ENCODE measurements around the gene MEIS3. TPM values are rescaled to one million over a fixed set of nuclear protein-coding genes. Genes with fewer than 3 reads are reported as not detected.
A peak's percentile ranks its signal among the peaks of the same experiment; 100 is the strongest.
"Not testable (repeated sequence)": the region's sequence is repeated elsewhere in the genome, so short reads cannot be mapped to it uniquely, and the experiment has no call there.

The MEIS3 gene
- total RNA-seq, 3 donors from 2014 or later = 2.1 to 11.6 (median 4.2) TPM

DNA sequence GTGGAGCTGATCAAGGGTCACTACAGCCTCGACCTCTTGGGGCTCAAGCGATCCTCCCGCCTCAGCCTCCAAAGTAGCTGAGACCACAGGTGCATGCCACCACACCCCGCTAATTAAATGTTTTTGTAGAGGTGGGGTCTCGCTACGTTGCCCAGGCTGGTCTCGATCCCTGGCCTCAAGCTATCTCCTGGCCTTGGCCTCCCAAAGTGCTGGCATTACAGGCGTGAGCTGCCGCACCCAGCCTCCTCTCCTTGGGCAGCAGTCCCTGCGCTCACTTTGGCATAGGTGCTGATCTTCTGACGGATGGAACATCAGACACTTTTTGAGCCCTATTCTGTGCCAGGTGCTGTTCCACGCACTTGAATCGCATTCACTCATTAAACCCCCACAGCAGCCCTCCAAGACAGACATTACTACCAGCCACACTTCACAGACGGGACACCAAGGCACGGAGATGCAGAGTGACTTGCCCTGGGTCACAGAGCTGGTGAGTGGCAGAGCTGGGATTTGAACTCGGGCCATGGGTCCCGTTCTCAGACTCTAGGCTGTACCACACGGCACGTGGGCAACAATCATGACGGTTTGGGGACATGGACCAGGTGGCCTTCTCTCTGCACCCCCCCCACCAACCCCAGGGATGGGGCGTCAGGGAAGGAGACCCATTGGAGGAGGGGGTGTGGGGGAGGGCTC lies 3.2 kb downstream of the MEIS3 start:
- no peaks in the 10 kb centered on the region for H3K9me3 ChIP-seq
- TF ChIP-seq, protein P1, sequence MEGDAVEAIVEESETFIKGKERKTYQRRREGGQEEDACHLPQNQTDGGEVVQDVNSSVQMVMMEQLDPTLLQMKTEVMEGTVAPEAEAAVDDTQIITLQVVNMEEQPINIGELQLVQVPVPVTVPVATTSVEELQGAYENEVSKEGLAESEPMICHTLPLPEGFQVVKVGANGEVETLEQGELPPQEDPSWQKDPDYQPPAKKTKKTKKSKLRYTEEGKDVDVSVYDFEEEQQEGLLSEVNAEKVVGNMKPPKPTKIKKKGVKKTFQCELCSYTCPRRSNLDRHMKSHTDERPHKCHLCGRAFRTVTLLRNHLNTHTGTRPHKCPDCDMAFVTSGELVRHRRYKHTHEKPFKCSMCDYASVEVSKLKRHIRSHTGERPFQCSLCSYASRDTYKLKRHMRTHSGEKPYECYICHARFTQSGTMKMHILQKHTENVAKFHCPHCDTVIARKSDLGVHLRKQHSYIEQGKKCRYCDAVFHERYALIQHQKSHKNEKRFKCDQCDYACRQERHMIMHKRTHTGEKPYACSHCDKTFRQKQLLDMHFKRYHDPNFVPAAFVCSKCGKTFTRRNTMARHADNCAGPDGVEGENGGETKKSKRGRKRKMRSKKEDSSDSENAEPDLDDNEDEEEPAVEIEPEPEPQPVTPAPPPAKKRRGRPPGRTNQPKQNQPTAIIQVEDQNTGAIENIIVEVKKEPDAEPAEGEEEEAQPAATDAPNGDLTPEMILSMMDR (IDR thresholded peaks at IDR 0.05) = no peak
- no peaks in the 10 kb centered on the region for H3K4me1 ChIP-seq (ENCODE audit: low read depth)
- intact Hi-C loops (cut with DNase I, micrococcal nuclease) = no loop called here
- no peak for ATAC-seq
- no peaks in the 10 kb centered on the region for H3K36me3 ChIP-seq (ENCODE audit: low read depth)
- no peak for DNase-seq
- no peak overlapping the region for H3K4me3 ChIP-seq

DNA sequence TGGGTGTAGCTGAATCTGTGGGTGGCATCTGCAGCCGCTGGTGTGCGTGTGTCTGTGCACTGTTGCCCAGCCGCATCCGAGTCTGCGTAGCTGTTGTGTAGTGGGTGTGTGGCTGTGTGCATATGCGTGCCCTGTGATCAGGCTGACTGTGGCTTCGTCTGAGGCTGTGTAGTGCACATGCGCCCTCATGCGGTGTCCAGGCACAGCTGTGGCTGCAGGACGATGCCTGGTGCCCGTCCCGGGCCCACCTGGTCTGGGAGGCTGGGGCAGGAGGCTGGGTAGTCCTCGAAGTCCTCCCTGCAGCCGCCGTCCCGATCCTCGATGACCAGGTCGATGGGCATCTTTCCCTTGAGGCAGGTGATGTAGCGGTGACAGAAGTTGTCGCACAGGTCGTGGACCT lies 4.9 kb downstream of the MEIS3 start:
- DNase-seq = no peak
- TF ChIP-seq, protein P1 (IDR thresholded peaks at IDR 0.05) = no peak
- Histone ChIP-seq H3K36me3 (ENCODE audit: low read depth) (no peaks in the 10 kb centered on the region), H3K9me3 (no peaks in the 10 kb centered on the region), H3K4me3 (no peak overlapping the region), H3K4me1 (ENCODE audit: low read depth) (no peaks in the 10 kb centered on the region)
- intact Hi-C loops (cut with DNase I, micrococcal nuclease) = no loop called here
- peak; percentile 61 for ATAC-seq

DNA sequence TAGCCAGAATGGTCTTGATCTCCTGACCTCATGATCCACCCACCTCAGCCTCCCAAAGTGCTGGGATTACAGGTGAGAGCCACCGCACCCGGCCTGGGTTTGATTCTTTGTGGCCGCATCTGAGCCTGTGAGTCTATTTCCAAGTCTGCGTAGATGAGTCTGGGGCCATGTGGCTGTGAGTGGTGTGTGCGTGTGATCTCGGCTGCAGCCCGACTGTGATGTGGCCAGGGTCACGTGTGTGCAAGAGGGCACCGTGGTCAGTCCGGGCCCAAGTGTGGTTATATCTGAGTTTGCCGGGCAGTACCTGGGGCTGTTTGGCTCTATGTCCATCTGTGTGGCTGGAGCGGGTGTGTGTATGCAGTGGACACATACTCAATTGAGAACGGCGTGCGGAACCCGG lies 5.4 kb downstream of the MEIS3 start:
- Histone ChIP-seq H3K4me3 (no peak overlapping the region), H3K9me3 (no peaks in the 10 kb centered on the region), H3K4me1 (ENCODE audit: low read depth) (no peaks in the 10 kb centered on the region), H3K36me3 (ENCODE audit: low read depth) (no peaks in the 10 kb centered on the region)
- DNase-seq (no peak), ATAC-seq (no peak)
- intact Hi-C loops (cut with DNase I, micrococcal nuclease) = no loop called here
- TF ChIP-seq, protein P1 (IDR thresholded peaks at IDR 0.05) = no peak

DNA sequence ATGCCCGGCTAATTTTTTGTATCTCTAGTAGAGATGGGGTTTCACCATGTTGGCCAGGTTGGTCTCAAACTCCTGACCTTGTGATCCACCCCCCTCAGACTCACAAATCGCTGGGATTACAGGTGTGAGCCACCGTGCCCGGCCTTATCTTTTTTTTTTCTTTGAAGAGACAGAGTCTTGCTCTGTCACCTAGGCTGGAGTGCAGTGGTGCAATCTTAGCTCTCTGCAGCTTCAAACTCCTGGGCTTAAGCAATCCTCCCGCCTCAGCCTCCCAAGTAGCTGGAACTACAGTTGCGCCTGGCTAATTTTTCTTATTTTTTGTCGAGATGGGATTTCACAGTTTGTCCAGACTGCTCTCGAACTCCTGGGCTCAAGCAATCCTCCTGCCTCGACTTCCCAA lies 7.6 kb downstream of the MEIS3 start:
- H3K36me3 ChIP-seq (ENCODE audit: low read depth); intact Hi-C loops (cut with DNase I, micrococcal nuclease); ATAC-seq; H3K4me1 ChIP-seq (ENCODE audit: low read depth); H3K9me3 ChIP-seq; H3K4me3 ChIP-seq; DNase-seq: not testable (repeated sequence)

DNA sequence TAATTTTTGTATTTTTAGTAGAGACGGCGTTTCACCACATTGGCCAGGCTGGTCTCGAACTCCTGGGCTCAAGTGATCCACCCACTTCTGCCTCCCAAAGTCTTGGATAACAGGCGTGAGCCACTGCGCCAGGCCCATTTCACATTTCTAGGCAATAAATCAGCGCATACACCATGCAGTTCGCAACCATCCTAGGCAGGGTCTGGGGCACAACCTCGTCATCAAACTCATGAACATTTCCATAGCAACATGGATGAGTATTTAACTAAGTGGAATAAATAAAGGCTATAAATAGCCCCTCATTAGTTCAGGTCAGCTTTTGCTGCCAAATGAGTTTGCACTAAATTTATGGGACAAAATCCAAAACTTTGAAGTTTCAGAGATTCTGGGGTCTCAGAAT lies 8.2 kb downstream of the MEIS3 start:
- no peaks in the 10 kb centered on the region for H3K4me1 ChIP-seq (ENCODE audit: low read depth)
- H3K9me3 ChIP-seq = no peaks in the 10 kb centered on the region
- ATAC-seq = no peak
- no peak overlapping the region for H3K4me3 ChIP-seq
- TF ChIP-seq, protein P1 (IDR thresholded peaks at IDR 0.05) = no peak
- intact Hi-C loops (cut with DNase I, micrococcal nuclease) = no loop called here
- DNase-seq = no peak
- H3K36me3 ChIP-seq (ENCODE audit: low read depth) = no peaks in the 10 kb centered on the region

DNA sequence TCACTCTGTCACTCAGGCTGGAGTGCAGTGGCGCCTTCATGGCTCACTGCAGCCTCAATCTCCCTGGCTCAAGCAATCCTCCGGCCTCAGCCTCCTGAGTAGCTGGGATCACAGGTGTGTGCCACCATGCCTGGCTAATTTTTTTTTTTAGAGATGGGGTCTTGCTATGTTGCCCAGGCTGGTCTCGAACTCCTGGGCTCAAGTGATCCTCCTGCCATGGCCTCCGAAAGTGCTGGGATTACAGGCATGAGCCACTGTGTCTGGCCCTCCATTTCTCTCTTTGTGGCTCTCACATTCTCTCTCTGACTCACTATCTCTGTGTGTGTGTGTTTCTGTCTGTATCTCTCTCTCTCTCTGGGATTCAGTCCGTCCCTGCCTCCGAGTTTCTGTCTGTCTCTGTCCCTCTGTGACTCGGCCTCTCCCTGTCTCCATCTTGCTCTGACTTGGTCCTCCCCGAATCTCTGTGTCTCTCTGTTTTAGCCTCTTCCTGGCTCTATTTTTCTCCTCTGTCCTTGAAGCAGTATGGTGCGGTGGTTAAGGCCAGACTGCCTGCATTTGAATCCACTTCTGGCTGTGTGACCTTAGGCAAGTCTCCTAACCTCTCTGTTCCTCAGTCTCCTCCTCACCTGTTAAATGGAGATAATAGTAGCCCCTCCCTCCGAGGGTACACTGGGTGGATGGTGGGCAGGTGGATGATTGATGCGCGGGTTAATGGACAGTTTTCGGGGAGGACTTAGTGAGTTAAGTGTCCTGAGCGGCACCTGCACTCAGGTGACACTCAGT lies 11.0 kb downstream of the MEIS3 start:
- Histone ChIP-seq H3K9me3 (no peaks in the 10 kb centered on the region), H3K4me1 (ENCODE audit: low read depth) (no peaks in the 10 kb centered on the region), H3K4me3 (no peak overlapping the region), H3K36me3 (ENCODE audit: low read depth) (no peaks in the 10 kb centered on the region)
- TF ChIP-seq, protein P1 (IDR thresholded peaks at IDR 0.05) = no peak
- ATAC-seq = no peak
- DNase-seq = no peak
- intact Hi-C loops (cut with DNase I, micrococcal nuclease) = no loop called here

Data from mucosa of descending colon (tissue), 3 donors.